ENCODE measurements around the gene MALRD1. TPM values are rescaled to one million over a fixed set of nuclear protein-coding genes. Genes with fewer than 3 reads are reported as not detected.

Gene MALRD1
- total RNA-seq, 1 donor from 2014 or later = 1.5 TPM

DNA sequence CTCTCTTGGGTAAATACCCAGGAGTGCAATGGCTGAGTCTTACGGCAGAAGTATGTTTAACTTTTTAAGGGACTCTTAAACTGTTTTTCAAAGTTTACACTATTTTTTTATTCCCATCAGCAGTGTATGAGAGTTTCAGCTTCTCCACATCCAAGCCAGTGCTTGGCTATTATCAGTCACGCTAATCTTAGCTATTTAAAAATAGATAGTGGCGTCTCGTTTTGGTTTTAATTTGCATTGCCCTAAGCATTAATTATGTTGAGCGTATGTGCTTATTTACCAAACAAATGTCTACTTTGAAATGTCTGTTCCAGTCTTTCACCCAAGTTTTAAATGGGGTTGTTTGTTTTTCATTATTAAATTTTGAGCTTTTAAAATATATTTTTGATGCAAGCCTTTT lies 164.0 kb downstream of the MALRD1 start:
- TF ChIP-seq, protein P1, sequence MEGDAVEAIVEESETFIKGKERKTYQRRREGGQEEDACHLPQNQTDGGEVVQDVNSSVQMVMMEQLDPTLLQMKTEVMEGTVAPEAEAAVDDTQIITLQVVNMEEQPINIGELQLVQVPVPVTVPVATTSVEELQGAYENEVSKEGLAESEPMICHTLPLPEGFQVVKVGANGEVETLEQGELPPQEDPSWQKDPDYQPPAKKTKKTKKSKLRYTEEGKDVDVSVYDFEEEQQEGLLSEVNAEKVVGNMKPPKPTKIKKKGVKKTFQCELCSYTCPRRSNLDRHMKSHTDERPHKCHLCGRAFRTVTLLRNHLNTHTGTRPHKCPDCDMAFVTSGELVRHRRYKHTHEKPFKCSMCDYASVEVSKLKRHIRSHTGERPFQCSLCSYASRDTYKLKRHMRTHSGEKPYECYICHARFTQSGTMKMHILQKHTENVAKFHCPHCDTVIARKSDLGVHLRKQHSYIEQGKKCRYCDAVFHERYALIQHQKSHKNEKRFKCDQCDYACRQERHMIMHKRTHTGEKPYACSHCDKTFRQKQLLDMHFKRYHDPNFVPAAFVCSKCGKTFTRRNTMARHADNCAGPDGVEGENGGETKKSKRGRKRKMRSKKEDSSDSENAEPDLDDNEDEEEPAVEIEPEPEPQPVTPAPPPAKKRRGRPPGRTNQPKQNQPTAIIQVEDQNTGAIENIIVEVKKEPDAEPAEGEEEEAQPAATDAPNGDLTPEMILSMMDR (IDR thresholded peaks at IDR 0.05; ENCODE audit: unreplicated experiment) = no peak
- H3K4me3 Mint-ChIP-seq (ENCODE audit: low read depth) = no peak overlapping the region
- H3K27ac Mint-ChIP-seq = no peak overlapping the region
- no peaks in the 10 kb centered on the region for H3K36me3 Mint-ChIP-seq (ENCODE audit: insufficient read depth)
- H3K27me3 Mint-ChIP-seq = peaks cover 4% of the 10 kb centered on the region
- DNase-seq (ENCODE audit: low spot score, unreplicated experiment) = no peak
- H3K9me3 Mint-ChIP-seq (ENCODE audit: low read depth) = no peaks in the 10 kb centered on the region
- H3K4me1 Mint-ChIP-seq (ENCODE audit: low read depth) = no peaks in the 10 kb centered on the region

DNA sequence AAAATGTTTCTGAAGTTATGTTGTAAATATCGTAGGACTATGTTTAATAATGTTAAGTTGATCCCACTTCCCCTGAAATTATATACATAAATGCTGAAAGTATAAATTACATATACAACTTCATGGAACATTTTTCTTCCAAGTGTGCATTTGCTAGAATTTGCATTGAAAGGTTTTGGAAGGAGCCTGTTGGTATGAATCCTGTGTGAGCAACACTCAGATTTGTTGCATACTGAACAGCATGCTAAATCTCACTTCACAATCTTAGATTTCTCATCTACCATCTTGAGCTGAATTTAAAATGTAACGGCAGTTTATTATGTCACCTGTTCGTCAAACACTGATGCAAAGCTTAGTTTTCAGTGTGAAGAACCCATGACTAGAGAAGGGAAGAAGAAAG lies 172.6 kb downstream of the MALRD1 start:
- Mint-ChIP-seq H3K27me3 (no peaks in the 10 kb centered on the region), H3K36me3 (ENCODE audit: insufficient read depth) (no peaks in the 10 kb centered on the region), H3K4me3 (ENCODE audit: low read depth) (no peak overlapping the region), H3K27ac (no peak overlapping the region), H3K4me1 (ENCODE audit: low read depth) (peaks cover 4% of the 10 kb centered on the region), H3K9me3 (ENCODE audit: low read depth) (peaks cover 4% of the 10 kb centered on the region)
- no peak for DNase-seq (ENCODE audit: low spot score, unreplicated experiment)
- TF ChIP-seq, protein P1 (IDR thresholded peaks at IDR 0.05; ENCODE audit: unreplicated experiment) = no peak

DNA sequence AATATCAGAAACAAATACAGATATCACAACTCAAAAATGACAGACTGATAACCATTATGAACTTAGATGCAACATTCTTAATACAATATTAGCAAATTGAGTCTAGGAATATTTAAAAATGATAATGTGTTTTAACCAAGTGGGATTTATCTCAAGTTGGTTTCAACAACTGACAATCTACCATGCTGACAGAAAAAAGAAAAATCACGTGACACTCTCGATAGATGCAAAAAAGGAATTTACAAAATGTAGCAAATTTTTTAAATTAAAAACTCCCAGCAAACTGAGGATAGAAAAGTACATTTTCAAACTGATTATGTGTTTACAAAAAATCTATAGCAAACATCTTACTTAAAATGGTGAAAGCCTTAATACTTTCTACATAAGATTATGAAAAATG lies 177.4 kb downstream of the MALRD1 start:
- Mint-ChIP-seq H3K4me1 (ENCODE audit: low read depth) (peaks cover 4% of the 10 kb centered on the region), H3K27me3 (no peaks in the 10 kb centered on the region), H3K9me3 (ENCODE audit: low read depth) (peaks cover 4% of the 10 kb centered on the region), H3K4me3 (ENCODE audit: low read depth) (no peak overlapping the region), H3K27ac (no peak overlapping the region), H3K36me3 (ENCODE audit: insufficient read depth) (no peaks in the 10 kb centered on the region)
- no peak for DNase-seq (ENCODE audit: low spot score, unreplicated experiment)
- TF ChIP-seq, protein P1 (IDR thresholded peaks at IDR 0.05; ENCODE audit: unreplicated experiment) = no peak

DNA sequence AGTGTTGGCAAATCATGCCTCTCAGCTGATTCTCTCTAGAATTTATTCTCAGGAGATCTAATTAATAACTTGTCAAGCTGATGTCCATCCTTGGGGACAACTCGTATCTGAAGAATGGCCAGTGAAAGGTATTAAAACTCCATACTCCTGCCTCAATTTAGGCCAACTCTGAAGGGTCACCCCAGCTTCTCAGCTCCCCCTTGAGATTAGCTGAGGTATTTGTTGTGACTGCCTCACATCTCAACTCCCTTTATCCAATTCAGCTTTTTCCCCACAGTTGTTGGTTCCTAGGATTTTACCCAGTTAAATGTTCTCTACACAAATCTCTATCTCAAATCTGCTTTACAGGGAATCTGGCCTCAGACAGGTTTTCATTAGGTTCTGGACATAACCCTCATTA lies 182.4 kb downstream of the MALRD1 start:
- H3K9me3 Mint-ChIP-seq (ENCODE audit: low read depth) = peaks cover 8% of the 10 kb centered on the region

DNA sequence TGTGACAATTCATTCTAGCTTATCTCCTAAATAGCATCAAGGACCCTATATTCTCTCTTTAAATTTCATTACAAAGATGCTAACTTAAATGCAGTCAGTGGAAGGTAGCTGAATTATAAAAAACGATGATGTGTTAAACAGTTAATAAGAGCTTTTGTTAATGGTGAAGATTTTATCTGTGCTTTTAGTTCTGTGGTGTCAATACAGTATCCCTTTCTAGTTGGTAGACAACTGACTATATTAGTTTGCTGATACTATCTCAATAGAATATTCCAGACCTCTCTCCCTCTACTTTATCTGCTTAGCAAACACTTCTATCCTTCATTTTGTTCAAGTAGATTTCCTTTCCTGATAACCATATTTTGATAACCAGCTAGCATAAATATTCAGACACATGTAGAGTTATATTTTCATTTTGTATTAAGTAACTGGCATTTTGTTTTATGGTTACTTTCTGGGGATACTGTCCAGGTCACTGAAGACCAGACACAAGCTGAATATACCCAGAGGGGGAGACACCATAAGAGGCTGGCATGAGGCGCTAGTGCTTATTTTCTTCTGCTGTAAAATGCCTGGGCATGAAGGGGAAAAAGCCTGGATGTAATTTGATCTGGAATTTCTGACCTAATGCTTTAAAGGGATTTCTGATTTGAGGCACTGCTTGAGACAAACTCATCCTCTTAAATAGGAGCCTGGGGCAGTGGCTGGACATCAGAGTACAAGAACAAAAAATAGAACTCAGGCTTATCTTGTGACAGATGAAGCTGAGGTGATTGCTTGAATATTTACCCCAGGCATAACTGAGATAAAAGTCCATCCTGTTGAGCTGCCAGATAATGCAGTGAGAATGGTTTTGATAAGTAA lies 197.5 kb downstream of the MALRD1 start:
- TF ChIP-seq, protein P1 (IDR thresholded peaks at IDR 0.05; ENCODE audit: unreplicated experiment) = no peak
- Mint-ChIP-seq H3K36me3 (ENCODE audit: insufficient read depth) (no peaks in the 10 kb centered on the region), H3K4me3 (ENCODE audit: low read depth) (no peak overlapping the region), H3K27me3 (no peaks in the 10 kb centered on the region), H3K4me1 (ENCODE audit: low read depth) (no peaks in the 10 kb centered on the region), H3K27ac (no peak overlapping the region), H3K9me3 (ENCODE audit: low read depth) (no peaks in the 10 kb centered on the region)
- DNase-seq (ENCODE audit: low spot score, unreplicated experiment) = no peak

More for the DNA sequence above, 182.4 kb downstream of the MALRD1 start:
- no peak for DNase-seq (ENCODE audit: low spot score, unreplicated experiment)
- H3K27me3 Mint-ChIP-seq = no peaks in the 10 kb centered on the region
- H3K27ac Mint-ChIP-seq = no peak overlapping the region
- no peaks in the 10 kb centered on the region for H3K4me1 Mint-ChIP-seq (ENCODE audit: low read depth)
- TF ChIP-seq, protein P1 (IDR thresholded peaks at IDR 0.05; ENCODE audit: unreplicated experiment) = no peak
- H3K4me3 Mint-ChIP-seq (ENCODE audit: low read depth) = no peak overlapping the region
- H3K36me3 Mint-ChIP-seq (ENCODE audit: insufficient read depth) = peaks cover 3% of the 10 kb centered on the region

Measured in progenitor cell of endocrine pancreas (in vitro differentiated cells).